ENCODE measurements around the gene NAP1L1.

DNA sequence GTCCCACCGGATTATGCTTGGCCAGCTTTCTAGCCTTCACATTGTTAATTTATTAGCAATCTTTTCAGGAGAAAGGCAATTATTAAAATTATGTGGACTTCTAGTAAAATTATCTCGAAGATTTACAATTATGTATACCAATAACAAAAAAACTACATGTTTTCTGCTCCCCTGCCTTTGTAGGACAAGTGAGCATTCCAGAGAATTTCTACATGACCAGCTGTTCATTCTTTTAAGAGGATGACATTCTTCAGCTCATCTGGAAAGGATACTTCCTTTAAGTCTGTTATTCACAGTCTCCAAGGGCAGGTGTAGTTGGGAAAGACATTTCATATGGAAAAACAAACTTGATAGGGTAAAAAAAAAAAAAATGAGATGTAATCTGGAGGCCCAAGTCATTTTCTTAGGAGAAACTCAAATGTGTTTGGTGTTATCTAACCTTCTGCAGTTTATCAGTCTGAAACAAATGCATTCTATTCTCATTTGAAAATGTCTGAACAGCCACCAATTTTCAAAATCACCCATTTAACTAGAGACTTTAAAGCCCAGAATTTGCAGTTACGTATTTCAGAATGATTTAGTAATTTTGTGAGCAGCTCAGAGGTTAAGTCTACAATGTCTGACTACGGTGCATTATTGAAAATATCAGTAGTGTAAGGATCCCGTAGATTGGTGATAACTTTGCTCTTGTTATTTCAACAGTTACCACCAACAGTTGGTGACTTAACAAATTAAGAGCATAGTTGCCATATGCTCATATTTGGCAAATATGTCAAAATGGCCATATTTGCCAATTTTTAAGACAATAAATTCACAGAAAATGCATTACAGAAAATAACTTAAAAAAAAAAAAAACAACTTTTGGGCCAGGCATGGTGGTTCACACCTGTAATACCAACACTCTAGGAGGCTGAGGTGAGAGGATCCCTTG lies 51.1 kb downstream of the NAP1L1 start:
- TF ChIP-seq, protein P1, sequence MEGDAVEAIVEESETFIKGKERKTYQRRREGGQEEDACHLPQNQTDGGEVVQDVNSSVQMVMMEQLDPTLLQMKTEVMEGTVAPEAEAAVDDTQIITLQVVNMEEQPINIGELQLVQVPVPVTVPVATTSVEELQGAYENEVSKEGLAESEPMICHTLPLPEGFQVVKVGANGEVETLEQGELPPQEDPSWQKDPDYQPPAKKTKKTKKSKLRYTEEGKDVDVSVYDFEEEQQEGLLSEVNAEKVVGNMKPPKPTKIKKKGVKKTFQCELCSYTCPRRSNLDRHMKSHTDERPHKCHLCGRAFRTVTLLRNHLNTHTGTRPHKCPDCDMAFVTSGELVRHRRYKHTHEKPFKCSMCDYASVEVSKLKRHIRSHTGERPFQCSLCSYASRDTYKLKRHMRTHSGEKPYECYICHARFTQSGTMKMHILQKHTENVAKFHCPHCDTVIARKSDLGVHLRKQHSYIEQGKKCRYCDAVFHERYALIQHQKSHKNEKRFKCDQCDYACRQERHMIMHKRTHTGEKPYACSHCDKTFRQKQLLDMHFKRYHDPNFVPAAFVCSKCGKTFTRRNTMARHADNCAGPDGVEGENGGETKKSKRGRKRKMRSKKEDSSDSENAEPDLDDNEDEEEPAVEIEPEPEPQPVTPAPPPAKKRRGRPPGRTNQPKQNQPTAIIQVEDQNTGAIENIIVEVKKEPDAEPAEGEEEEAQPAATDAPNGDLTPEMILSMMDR (IDR thresholded peaks at IDR 0.05; ENCODE audit: insufficient read depth, low read depth, low read length): no peak
- no peak for TF ChIP-seq EZH2 (IDR thresholded peaks at IDR 0.05; ENCODE audit: insufficient read depth, low read length)
